Stimulated activated naive CD8-positive, alpha-beta T cell treated with anti-CD3 and anti-CD28 coated beads, Interleukin-15, amount 100 ng/mL, for 72 hours (primary cell): ENCODE results near the gene SLC35B1.

Experiments used
- ATAC-seq: fragments of 150-1000 bp; cut with Tn5 transposase; 2 replicates; pipeline ENCODE4 v1.10.0; 2021; ENCODE audit warnings: mild to moderate bottlenecking, moderate library complexity
- DNase-seq, 2 donors: peaks; one replicate each; pipeline ENCODE4 v3.0.0; 2021 to 2022
- H3K27ac Mint-ChIP-seq, 2 donors: one replicate each; pipeline ENCODE4 v1.8.0; 2022; ENCODE audit warnings: mild to moderate bottlenecking in 2 of 2, mixed read lengths in 2 of 2, moderate library complexity in 2 of 2
- H3K27me3 Mint-ChIP-seq: one replicate; pipeline ENCODE4 v1.8.0; 2022; ENCODE audit warnings: mixed read lengths
- H3K4me1 Mint-ChIP-seq: one replicate; pipeline ENCODE4 v1.8.0; 2022; ENCODE audit warnings: mild to moderate bottlenecking, mixed read lengths
- H3K4me3 Mint-ChIP-seq, 2 donors: one replicate each; pipeline ENCODE4 v1.8.0; 2022; ENCODE audit warnings: mild to moderate bottlenecking in 2 of 2, mixed read lengths in 2 of 2, moderate library complexity in 1 of 2
- H3K9me3 Mint-ChIP-seq, 2 donors: one replicate each; pipeline ENCODE4 v1.8.0; 2022; ENCODE audit warnings: mixed read lengths in 2 of 2

Gene SLC35B1

DNA sequence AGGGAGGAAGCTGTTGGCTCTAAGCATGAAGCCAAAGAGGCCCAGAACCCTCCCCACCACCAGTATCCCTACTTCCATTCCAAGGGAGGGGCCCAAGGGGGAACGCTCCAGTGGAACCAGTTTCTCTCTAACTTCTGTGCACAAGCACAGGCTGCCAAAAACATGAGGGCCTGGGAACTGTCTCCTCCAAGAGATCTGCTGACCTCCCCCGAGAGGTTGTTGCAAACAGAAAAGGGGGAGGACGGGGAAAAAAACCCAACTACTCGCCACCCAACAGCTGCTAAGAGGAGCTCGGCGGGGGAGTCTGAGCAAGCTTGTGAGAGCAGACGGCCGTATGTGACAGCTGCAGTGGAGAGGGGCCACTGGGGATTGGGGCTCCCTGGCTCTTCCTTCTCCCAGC lies 15.7 kb upstream of the SLC35B1 start:
- Mint-ChIP-seq H3K4me1 (peaks cover 49% of the 10 kb centered on the region), H3K27me3 (no peaks in the 10 kb centered on the region), H3K27ac (peak overlapping the region; percentile 60 to 72), H3K4me3 (no peak overlapping the region), H3K9me3 (peaks cover 5% of the 10 kb centered on the region in 2 donors)
- ATAC-seq, result no peak
- no peak for DNase-seq

DNA sequence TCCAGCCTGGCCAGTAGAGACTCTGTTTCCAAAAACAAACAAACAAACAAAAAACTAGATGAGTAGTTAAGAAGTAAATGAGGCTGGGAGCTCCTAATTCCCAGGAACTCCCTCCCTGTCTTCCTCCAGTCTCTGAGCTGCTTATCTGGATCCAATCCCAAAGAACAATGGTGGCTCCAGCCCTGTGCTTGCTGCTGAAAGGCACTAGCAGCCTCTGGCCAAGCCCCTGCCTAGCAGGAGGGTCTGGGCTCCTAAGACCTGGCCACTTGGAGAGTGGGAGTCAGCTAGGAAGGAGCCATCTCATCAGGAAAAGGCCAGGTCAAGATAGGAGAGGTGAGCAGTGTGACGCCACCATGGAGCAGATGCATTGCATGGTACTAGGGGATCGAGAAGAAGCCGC lies 14.3 kb upstream of the SLC35B1 start:
- Mint-ChIP-seq H3K4me3 (no peak overlapping the region), H3K9me3 (peaks cover 5% of the 10 kb centered on the region in 2 donors), H3K27ac (peak overlapping the region in 1 of 2 donors; percentile 48), H3K27me3 (no peaks in the 10 kb centered on the region), H3K4me1 (peaks cover 48% of the 10 kb centered on the region)
- ATAC-seq (no peak), DNase-seq (no peak)

DNA sequence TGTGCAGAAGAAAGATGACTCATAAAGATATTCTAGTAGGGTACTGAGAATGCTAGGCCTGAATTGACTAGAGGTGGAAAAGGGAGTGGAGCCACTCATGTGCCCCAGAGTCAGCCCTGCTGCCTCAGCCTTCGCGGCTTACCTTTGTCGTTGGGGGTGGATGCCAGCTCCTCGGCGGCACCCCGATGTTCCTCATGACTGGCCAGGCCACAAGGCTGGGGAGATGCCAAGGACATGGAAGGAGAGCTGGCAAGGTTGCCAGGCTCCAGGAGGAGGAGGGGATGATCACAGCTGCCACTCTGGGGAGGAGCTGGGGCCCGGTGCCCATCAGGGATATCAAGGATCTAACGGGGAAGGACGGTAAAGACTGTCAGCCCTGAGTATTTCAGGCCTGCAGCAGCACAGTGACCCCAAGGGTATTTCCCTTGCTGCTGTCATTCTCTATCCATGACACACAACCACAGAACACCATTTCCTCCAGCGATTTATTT lies 9.7 kb upstream of the SLC35B1 start:
- H3K9me3 Mint-ChIP-seq, result no peaks in the 10 kb centered on the region
- DNase-seq, result peak; percentile 18 to 59
- H3K27me3 Mint-ChIP-seq, result no peaks in the 10 kb centered on the region
- peak; percentile 86 for ATAC-seq
- H3K4me1 Mint-ChIP-seq, result peaks cover 51% of the 10 kb centered on the region
- peak overlapping the region; percentile 58 to 78 for H3K4me3 Mint-ChIP-seq
- peak overlapping the region; percentile 94 to 97 for H3K27ac Mint-ChIP-seq

DNA sequence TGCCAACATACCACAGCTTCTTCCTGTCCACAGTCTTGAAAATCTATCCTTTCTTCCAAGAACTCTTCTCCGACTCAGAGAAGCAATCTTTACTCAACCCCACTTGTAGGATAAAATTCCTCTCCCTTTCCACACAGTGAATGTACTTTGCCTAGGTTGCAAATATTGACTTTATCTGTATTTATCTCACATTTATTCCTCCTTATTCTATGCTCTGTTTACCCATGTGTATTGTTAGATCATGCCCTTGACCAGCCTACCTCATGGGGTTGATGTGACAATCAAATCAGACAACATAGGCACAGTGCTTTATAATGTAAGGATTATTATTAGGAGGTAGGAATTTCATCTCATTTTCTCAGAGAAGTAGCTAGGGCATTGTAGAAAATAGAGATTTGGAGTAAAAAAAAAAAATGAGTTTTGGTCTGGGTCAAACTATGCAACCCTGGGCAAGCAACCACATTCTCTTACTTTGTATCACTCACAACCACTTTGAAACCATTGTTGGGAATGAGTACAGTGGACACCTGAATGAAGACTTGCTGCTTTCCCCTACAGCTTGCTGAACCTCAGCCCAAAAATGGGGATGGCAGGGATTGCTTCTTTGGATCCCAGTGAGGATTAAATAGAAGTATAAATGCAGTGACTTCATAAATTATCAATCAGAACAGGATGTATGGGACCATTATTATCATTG lies 9.1 kb upstream of the SLC35B1 start:
- peak; percentile 52 for ATAC-seq
- Mint-ChIP-seq H3K4me1 (peaks cover 47% of the 10 kb centered on the region), H3K27ac (peak overlapping the region; percentile 95 to 97)

DNA sequence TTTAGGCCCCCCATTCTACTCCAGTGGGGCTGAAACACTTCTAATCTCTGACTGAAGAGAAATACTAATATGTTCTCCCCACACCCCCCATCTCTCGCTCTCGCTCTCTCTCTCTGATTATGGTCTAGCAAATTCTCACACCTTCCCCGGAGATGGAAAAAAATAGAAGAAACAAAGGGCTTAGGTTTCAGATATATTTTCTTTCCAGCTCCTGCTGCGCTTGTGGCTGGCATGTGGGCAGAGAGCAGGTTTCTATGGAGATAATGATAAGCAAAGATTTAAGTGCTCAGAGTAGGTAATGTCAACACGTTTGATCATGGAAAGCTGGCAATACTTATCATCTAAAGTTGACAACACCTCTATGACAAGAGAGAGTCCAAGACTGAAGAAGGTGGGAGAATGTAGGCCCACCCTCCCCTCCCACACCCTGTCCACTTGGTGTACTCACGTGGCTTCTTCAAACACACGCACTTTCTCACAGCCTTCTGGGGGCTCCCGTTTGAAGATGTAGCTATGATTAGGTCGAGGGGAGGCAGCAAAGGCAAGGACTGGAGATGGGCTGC lies 8.0 kb upstream of the SLC35B1 start:
- DNase-seq, result peak; percentile 34 to 59
- Mint-ChIP-seq H3K9me3 (no peaks in the 10 kb centered on the region), H3K4me1 (peaks cover 52% of the 10 kb centered on the region), H3K4me3 (peak overlapping the region; percentile 46 to 58), H3K27me3 (no peaks in the 10 kb centered on the region), H3K27ac (peak overlapping the region; percentile 95 to 96)
- peak; percentile 53 for ATAC-seq

More for the DNA sequence above, 9.1 kb upstream of the SLC35B1 start:
- H3K9me3 Mint-ChIP-seq, result no peaks in the 10 kb centered on the region
- H3K4me3 Mint-ChIP-seq, result peak overlapping the region; percentile 58 to 78
- no peaks in the 10 kb centered on the region for H3K27me3 Mint-ChIP-seq
- DNase-seq, result no peak

DNA sequence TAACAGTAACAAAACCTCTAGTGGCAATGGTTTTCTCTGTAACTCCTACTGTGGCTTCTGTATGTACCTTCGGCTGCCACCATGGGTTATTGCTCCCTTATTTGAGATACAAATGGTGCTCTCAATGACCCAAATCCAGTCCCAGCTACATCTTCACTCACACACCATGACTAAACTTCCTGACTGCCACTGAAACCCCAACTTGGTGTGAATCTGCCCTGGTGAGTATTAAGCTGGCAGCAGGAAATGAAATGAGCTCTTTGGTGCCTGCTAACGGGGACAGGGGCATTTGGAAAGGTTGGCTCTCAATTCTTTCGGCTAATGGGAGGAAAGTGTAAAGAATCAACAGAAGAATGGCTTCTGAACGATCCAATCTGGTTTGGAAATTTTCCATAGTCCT lies 7.5 kb upstream of the SLC35B1 start:
- Mint-ChIP-seq H3K27me3 (no peaks in the 10 kb centered on the region), H3K27ac (peak overlapping the region; percentile 95 to 96), H3K4me1 (peaks cover 54% of the 10 kb centered on the region), H3K4me3 (peak overlapping the region; percentile 46 to 58), H3K9me3 (no peaks in the 10 kb centered on the region)
- DNase-seq, result peak; percentile 15 to 56
- ATAC-seq, result peak; percentile 76

DNA sequence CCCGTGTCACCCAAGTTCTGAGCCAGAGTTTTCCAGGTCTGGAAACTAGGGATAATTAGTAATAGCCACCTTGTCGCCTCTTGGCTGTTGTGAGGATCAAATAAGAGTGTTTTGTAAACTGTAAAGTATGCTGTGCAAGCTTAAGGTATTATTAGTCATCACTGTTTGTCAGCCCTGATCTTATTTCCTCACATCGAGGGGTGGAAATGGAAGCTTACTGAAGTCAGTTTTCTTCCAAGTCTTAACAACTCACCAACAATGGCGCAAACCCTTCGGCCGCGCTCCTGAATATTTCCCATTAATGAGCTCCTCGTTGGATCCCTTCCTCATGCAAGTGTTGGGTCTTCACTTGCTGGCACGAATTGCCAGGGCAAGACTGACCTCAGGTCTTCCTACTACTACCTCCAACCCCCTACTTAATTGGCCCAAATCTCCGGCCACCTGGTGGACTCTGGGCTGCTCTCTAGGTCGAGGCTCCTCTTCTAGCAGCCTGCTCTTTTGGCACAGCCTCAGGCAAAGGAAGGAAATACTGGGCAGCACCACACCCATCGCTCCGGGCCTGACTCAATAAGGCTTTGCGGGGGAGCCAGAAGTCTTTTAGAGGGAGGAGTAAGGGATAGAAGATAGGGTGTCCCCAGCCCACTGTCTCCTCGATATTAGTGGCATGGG lies 885 bp upstream of the SLC35B1 start:
- peak overlapping the region; percentile 92 for H3K4me3 Mint-ChIP-seq
- peaks cover 51% of the 10 kb centered on the region for H3K4me1 Mint-ChIP-seq
- DNase-seq, result no peak
- ATAC-seq, result peak; percentile 19
- no peaks in the 10 kb centered on the region for H3K9me3 Mint-ChIP-seq
- peak overlapping the region; percentile 100 for H3K27ac Mint-ChIP-seq
- H3K27me3 Mint-ChIP-seq, result no peaks in the 10 kb centered on the region

DNA sequence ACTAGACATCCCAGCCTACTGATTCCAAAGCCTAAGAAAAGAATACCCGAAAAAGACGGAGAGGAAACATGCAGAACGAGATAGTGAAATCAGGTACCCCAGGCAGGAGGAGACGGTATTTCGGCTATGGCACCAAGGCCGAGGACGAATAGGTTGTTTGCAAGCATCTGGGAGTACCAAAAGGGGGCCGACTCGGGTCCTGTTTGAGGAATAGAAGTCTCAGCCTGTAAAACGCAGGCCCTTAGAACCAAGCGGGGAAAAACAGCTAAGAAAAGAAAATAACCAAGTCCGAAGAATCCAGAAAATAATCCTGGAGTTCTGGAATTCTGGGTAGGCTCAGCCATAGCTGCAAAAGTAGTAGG lies 537 bp downstream of the SLC35B1 start:
- H3K4me3 Mint-ChIP-seq, result peak overlapping the region; percentile 92
- no peak for DNase-seq
- ATAC-seq, result no peak
- H3K9me3 Mint-ChIP-seq, result no peaks in the 10 kb centered on the region
- H3K27ac Mint-ChIP-seq, result peak overlapping the region; percentile 100
- H3K27me3 Mint-ChIP-seq, result no peaks in the 10 kb centered on the region
- peaks cover 51% of the 10 kb centered on the region for H3K4me1 Mint-ChIP-seq

DNA sequence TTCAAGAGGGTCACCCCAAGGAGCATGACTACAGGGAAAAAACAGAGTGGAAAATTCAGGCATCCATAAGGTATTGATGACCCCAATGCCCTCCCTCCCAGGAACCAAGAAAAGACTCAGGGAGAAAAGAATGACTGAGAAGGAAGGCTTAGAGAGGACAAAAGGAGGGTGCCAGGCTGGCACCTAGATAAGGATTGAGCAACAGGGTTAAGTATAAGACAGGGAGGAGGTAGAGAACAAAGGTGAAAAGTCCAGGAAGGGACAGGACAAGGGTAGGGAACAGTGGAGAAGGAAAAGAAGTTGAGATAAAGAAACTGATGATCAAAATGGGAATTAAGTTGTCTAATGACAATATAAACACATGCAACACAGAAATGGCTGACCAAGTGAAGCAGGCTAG lies 2.5 kb downstream of the SLC35B1 start:
- Mint-ChIP-seq H3K9me3 (no peaks in the 10 kb centered on the region), H3K27ac (no peak overlapping the region), H3K4me1 (peaks cover 48% of the 10 kb centered on the region), H3K4me3 (no peak overlapping the region), H3K27me3 (no peaks in the 10 kb centered on the region)
- ATAC-seq (no peak), DNase-seq (no peak)

DNA sequence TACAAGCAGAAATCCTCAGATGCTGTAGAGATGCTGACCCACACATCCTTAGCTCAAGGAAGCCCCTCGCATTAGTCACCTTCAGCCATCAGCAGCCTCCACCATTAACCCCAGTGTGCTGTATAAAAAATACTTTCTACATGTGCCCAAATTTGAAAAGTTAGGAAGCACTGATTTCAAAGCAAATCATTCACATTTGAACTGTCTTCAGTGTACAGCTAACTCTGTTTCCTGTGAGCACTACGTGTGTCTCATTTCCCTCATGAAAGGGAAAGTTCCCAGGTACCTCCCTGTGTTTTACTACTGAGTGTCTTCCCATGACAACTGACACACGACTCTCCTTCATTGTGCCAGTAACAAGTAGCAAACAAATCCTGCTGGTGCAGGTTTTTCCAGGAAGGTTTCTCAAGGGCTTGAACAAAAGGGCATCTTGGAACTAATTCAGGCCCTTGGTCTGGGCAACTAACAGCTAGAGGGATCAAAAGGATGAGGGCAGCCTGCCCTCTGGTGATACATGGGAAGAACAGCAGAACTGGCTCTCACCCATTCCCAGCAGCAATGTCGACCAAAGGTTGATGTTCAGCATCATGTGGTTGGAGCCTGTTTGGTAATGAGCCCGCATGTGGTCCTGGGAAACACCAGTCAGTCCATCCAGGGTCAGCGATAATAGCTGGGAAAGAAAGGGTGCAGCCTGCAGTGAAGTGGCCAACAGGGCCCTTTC lies 4.0 kb downstream of the SLC35B1 start:
- Mint-ChIP-seq H3K4me1 (peaks cover 55% of the 10 kb centered on the region), H3K4me3 (no peak overlapping the region), H3K27me3 (no peaks in the 10 kb centered on the region), H3K27ac (no peak overlapping the region), H3K9me3 (no peaks in the 10 kb centered on the region)
- no peak for ATAC-seq
- DNase-seq, result peak in 1 of 2 donors; percentile 35

DNA sequence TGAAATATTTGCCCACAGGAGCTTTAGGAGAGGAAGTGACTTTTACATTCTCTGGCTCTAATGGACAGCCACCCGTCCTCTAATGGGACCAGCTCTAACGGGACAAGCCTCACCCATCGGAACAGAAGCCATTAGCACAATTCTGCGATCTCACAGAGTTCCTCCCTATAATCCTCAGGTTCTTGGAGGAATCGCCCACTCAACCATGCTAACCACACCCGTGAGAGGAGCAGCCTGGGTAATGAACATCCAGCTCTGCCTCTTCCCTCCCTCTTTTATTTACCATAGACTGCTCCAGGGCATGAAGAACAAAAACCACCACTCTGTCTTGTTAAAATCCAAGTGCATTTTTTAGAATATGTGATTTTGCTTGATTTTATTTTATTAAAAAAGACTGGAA lies 6.8 kb downstream of the SLC35B1 start:
- no peak for ATAC-seq
- Mint-ChIP-seq H3K9me3 (no peaks in the 10 kb centered on the region), H3K4me1 (peaks cover 44% of the 10 kb centered on the region), H3K27me3 (no peaks in the 10 kb centered on the region), H3K27ac (peak overlapping the region in 1 of 2 donors; percentile 29), H3K4me3 (no peak overlapping the region)
- DNase-seq, result no peak

DNA sequence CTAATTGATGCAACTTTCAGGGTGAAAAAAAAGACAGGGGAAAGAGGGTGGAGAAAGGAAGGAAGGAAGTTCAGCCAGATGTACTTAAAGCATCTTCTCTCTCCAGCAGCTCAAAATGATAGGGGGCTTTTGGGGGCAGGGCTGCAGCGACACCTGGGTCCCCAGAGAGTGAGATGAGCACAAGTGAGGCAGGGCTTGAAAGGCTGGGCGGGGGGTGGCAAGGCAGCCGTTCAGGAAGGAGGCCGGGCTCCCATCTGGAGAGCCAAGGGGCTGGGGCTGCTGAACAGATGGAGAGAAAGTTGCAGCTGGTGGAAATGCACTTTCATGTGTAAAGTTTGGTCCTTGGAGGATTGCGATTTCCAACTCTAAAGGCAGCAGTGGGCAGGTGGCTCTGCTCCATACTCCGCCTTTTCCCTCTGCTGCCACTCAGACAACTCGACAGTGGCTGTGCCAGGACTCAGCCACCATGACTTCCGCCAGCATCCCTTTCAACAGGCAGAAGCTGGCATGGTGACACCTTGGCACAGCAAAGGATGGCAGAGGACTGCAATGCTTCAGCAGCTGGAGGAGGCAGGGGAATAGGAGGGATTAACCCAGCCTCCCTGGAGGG lies 7.7 kb downstream of the SLC35B1 start:
- Mint-ChIP-seq H3K27me3 (no peaks in the 10 kb centered on the region), H3K27ac (peak overlapping the region; percentile 7 to 80), H3K4me3 (no peak overlapping the region), H3K4me1 (peaks cover 44% of the 10 kb centered on the region), H3K9me3 (no peaks in the 10 kb centered on the region)
- ATAC-seq (no peak), DNase-seq (no peak)

DNA sequence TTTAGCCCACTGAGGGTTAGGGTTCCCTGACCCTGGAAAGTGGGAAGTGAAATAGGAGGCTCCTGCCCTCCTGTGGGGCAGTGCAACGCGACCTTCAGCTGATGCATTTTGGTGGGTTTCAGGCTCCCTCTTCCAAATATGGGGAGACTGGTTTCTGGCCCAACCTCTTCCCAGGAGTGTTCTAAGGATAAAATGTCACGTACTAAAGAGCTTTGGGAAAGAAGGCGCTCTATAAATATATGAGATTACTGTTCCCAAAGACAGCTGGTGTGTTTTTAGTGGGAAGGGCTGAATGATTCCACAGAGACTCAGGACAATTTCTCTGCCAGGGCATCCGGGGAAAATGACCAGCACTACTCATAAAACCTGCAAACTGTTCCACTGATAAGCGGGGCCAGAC lies 9.8 kb downstream of the SLC35B1 start:
- ATAC-seq, result no peak
- H3K4me1 Mint-ChIP-seq, result peaks cover 45% of the 10 kb centered on the region
- H3K9me3 Mint-ChIP-seq, result no peaks in the 10 kb centered on the region
- no peak overlapping the region for H3K27ac Mint-ChIP-seq
- H3K27me3 Mint-ChIP-seq, result no peaks in the 10 kb centered on the region
- no peak overlapping the region for H3K4me3 Mint-ChIP-seq
- no peak for DNase-seq

DNA sequence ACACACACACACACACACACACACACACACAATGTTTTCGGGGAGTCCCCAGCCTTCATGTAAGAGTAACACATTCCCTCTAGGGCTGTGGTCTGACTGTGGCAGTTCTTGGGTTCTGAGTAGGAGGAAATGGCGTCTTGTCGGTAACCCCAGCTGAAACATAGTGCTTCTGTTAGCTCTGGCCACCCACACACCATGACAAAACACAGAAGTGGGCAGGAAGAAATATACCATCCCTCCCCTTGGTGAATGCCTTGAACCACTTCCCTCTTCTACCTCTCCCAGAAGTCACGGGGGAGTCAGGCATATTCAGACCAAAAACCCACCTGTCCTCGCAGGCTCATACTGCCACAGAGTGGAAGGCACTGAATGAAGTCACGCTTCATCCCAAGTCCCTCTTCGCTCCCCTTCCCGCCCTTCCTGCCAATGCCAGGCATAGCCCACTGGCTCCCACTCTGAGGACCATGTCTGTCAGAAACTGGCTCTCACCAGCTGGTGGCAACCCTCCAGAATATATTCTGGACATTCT lies 11.5 kb downstream of the SLC35B1 start:
- ATAC-seq, result peak; percentile 98
- peak; percentile 74 to 87 for DNase-seq

DNA sequence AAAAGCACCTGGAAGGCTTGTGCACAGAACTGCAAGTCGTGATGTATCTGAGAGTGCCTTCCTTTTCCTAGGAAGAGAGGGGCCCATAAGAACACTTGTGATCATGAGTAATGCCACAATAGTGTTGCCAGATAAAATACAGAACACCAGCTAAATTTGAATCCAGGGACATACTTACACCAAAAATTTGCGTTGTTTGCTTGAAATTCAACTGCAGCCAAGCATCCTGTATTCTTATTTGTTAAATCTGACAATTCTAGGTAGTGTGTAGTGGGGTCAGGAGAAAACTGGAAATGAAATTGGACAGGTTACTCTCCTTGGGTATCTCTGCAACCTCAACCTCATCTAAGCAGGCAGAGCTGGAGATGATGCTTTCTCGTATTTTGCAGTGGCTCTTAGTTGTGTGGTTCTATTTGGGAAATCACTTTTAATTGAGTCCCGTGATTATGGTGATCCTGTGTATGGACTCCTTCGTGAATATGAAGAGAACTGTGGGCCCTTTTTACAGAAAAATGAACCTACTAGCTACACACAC lies 12.0 kb downstream of the SLC35B1 start:
- H3K9me3 Mint-ChIP-seq, result no peaks in the 10 kb centered on the region
- no peak for DNase-seq
- H3K4me3 Mint-ChIP-seq, result peak overlapping the region; percentile 61 to 63
- peak overlapping the region in 1 of 2 donors; percentile 45 for H3K27ac Mint-ChIP-seq
- ATAC-seq, result peak; percentile 49
- H3K27me3 Mint-ChIP-seq, result no peaks in the 10 kb centered on the region
- peaks cover 64% of the 10 kb centered on the region for H3K4me1 Mint-ChIP-seq

More for the DNA sequence above, 11.5 kb downstream of the SLC35B1 start:
- H3K27me3 Mint-ChIP-seq, result no peaks in the 10 kb centered on the region
- H3K27ac Mint-ChIP-seq, result peak overlapping the region; percentile 63 to 86
- peaks cover 59% of the 10 kb centered on the region for H3K4me1 Mint-ChIP-seq
- peak overlapping the region; percentile 61 to 63 for H3K4me3 Mint-ChIP-seq
- no peaks in the 10 kb centered on the region for H3K9me3 Mint-ChIP-seq
